ENCODE results near the gene ATP6V1F. TPM values are rescaled to one million over a fixed set of nuclear protein-coding genes. Genes with fewer than 3 reads are reported as not detected.

Gene ATP6V1F
- total RNA-seq, 2 donors from 2014 or later = 122 to 157 TPM

DNA sequence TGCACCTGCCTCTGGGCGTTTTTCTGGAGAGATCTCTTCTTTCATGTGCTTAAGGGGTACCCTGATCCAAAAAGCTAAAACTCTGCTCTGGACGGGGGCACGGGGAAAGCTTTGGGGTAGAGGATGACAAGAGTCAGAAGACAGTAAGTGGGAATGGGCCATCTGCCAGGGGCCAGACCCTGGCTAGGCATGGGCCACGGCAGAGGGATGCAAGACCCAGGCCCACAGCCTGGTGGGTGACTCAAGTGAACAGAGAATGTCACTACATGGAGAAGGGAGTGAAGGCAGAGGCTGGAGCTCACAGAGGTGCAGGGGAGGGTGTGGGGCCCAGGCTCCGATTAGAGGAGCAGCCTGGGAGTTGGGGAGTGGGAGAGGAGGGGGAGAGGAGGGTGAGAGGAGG lies 17.2 kb upstream of the ATP6V1F start:
- no peak for DNase-seq
- H3K9ac ChIP-seq (ENCODE audit: extremely low read depth, low read length, poor library complexity, severe bottlenecking) = no peak overlapping the region
- Mint-ChIP-seq H3K4me1 (no peaks in the 10 kb centered on the region), H3K27ac (no peak overlapping the region), H3K27me3 (ENCODE audit: insufficient read depth) (no peaks in the 10 kb centered on the region), H3K4me3 (no peak overlapping the region), H3K9me3 (no peaks in the 10 kb centered on the region), H3K36me3 (ENCODE audit: low read depth) (peaks cover 1% of the 10 kb centered on the region)
- 90 to 97% methylated on average over 4 to 5 of the region's 5 CpGs for WGBS, 2 experiments (ENCODE audit: insufficient coverage in 1 of 2, insufficient read length in 1 of 2)
- no peaks in the 10 kb centered on the region for H3K4me1 ChIP-seq (ENCODE audit: control insufficient read depth, insufficient read depth, low read length)
- no peak overlapping the region for H3K4me3 ChIP-seq (ENCODE audit: low read length)
- peaks cover 7% of the 10 kb centered on the region for H3K36me3 ChIP-seq (ENCODE audit: control insufficient read depth, insufficient read depth, low read length)
- no peaks in the 10 kb centered on the region for H3K9me3 ChIP-seq (ENCODE audit: control insufficient read depth, low read length)
- no peak overlapping the region for H3K27ac ChIP-seq (ENCODE audit: low read depth, low read length)
- no peaks in the 10 kb centered on the region for H3K27me3 ChIP-seq (ENCODE audit: control insufficient read depth, insufficient read depth, low read length, poor library complexity, severe bottlenecking)
- TF ChIP-seq, protein P1, sequence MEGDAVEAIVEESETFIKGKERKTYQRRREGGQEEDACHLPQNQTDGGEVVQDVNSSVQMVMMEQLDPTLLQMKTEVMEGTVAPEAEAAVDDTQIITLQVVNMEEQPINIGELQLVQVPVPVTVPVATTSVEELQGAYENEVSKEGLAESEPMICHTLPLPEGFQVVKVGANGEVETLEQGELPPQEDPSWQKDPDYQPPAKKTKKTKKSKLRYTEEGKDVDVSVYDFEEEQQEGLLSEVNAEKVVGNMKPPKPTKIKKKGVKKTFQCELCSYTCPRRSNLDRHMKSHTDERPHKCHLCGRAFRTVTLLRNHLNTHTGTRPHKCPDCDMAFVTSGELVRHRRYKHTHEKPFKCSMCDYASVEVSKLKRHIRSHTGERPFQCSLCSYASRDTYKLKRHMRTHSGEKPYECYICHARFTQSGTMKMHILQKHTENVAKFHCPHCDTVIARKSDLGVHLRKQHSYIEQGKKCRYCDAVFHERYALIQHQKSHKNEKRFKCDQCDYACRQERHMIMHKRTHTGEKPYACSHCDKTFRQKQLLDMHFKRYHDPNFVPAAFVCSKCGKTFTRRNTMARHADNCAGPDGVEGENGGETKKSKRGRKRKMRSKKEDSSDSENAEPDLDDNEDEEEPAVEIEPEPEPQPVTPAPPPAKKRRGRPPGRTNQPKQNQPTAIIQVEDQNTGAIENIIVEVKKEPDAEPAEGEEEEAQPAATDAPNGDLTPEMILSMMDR (conservative IDR thresholded peaks at IDR 0.05) = no peak

DNA sequence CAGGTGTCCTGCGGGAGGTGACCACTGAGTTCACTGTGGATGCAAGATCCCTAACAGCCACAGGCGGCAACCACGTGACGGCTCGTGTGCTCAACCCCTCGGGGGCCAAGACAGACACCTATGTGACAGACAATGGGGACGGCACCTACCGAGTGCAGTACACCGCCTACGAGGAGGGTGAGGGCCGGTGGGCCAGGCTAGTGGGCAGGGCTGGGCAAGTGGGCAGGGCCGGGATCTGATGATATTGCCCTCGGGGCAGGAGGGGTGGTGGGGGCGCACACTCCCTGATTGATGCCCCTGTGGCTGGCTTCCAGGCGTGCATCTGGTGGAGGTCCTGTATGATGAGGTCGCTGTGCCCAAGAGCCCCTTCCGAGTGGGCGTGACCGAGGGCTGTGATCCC lies 16.7 kb upstream of the ATP6V1F start:
- Mint-ChIP-seq H3K4me1 (no peaks in the 10 kb centered on the region), H3K27ac (no peak overlapping the region), H3K36me3 (ENCODE audit: low read depth) (peaks cover 1% of the 10 kb centered on the region), H3K27me3 (ENCODE audit: insufficient read depth) (no peaks in the 10 kb centered on the region), H3K9me3 (no peaks in the 10 kb centered on the region), H3K4me3 (no peak overlapping the region)
- H3K27me3 ChIP-seq (ENCODE audit: control insufficient read depth, insufficient read depth, low read length, poor library complexity, severe bottlenecking) = no peaks in the 10 kb centered on the region
- no peak overlapping the region for H3K4me3 ChIP-seq (ENCODE audit: low read length)
- H3K4me1 ChIP-seq (ENCODE audit: control insufficient read depth, insufficient read depth, low read length) = no peaks in the 10 kb centered on the region
- TF ChIP-seq, protein P1 (conservative IDR thresholded peaks at IDR 0.05) = no peak
- 92 to 94% methylated on average over 18 to 19 of the region's 19 CpGs for WGBS, 2 experiments (ENCODE audit: insufficient coverage in 1 of 2, insufficient read length in 1 of 2)
- H3K36me3 ChIP-seq (ENCODE audit: control insufficient read depth, insufficient read depth, low read length) = peaks cover 7% of the 10 kb centered on the region
- DNase-seq = no peak
- H3K27ac ChIP-seq (ENCODE audit: low read depth, low read length) = no peak overlapping the region
- H3K9ac ChIP-seq (ENCODE audit: extremely low read depth, low read length, poor library complexity, severe bottlenecking) = no peak overlapping the region
- no peaks in the 10 kb centered on the region for H3K9me3 ChIP-seq (ENCODE audit: control insufficient read depth, low read length)

DNA sequence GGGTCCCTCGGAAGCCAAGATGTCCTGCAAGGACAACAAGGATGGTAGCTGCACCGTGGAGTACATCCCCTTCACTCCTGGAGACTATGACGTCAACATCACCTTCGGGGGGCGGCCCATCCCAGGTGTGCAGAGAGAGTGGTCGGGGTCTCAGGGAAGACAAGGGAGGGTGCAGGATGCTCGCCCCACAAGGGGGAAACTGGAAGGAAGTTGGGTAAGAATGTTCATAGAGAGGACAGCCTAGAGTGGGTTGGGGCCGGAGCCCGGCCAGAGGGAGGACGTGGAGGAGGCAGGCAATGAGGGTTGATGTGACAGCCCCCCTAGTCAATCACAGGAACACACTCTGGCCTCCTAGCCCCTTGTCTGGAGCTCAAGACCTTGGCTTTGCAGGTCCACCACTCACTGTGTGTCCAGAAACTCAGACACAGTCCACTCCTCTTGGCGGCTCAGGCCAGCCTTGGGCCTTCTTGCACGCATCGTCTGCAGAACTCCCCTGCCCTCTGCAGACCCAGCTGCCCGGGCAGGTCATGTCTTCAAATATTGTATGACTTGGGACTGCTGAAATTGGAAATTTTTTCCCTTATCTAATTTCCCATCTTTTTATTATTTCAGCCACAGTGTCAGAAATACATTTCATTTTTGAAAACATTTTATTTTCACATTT lies 15.7 kb upstream of the ATP6V1F start:
- Histone ChIP-seq H3K36me3 (ENCODE audit: control insufficient read depth, insufficient read depth, low read length) (peaks cover 3% of the 10 kb centered on the region), H3K27ac (ENCODE audit: low read depth, low read length) (no peak overlapping the region), H3K9ac (ENCODE audit: extremely low read depth, low read length, poor library complexity, severe bottlenecking) (no peak overlapping the region), H3K4me1 (ENCODE audit: control insufficient read depth, insufficient read depth, low read length) (no peaks in the 10 kb centered on the region), H3K27me3 (ENCODE audit: control insufficient read depth, insufficient read depth, low read length, poor library complexity, severe bottlenecking) (no peaks in the 10 kb centered on the region), H3K4me3 (ENCODE audit: low read length) (no peak overlapping the region), H3K9me3 (ENCODE audit: control insufficient read depth, low read length) (no peaks in the 10 kb centered on the region)
- H3K36me3 Mint-ChIP-seq (ENCODE audit: low read depth) = peaks cover 1% of the 10 kb centered on the region
- TF ChIP-seq, protein P1 (conservative IDR thresholded peaks at IDR 0.05) = no peak
- no peak for DNase-seq
- WGBS, 2 experiments (ENCODE audit: insufficient coverage in 1 of 2, insufficient read length in 1 of 2) = 91 to 94% methylated on average over 8 to 14 of the region's 14 CpGs
- H3K27ac Mint-ChIP-seq = no peak overlapping the region
- no peak overlapping the region for H3K4me3 Mint-ChIP-seq
- no peaks in the 10 kb centered on the region for H3K27me3 Mint-ChIP-seq (ENCODE audit: insufficient read depth)
- H3K4me1 Mint-ChIP-seq = no peaks in the 10 kb centered on the region
- no peaks in the 10 kb centered on the region for H3K9me3 Mint-ChIP-seq
